ENCODE data around the gene ADTRP.

Gene ADTRP

DNA sequence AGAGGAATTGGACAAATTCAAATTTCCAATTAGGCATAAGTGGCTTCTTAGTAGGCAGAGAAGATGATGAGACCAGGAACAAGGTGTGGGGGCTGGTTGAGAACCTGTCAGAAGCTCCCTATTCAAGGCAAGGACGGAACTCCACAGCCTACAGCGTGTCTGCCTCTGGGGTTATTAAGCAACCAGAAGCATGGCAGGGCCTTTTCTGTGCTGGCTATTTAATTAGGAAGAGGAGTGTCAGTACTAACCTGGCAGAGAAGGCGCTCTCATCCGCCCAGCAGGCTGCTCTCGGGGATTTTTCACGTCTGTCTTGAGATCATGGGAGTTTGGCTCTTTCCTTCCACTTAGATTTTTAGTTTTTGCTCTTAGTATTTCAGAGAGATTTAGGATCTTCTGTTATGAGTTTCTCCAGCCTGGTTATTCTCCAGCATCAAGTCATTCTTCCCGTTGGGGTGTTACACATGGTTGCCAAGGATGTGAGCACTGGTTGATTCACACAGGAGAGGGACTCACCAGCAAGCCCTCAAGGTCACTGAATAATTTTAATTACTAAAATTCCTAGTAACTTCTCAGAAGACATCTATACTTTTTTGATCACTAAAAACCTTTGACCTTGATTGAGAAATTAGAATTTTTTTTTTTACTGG is 23.9 kb downstream of the ADTRP start:
- DNase-seq, result no peak

GRCh38 chr6:11753798-11754197 is 24.8 kb downstream of the ADTRP start:
- no peak for DNase-seq

GRCh38 chr6:11752360-11752759 is 26.2 kb downstream of the ADTRP start:
- DNase-seq, result no peak

- DNase-seq, result no peak
Measured at GRCh38 chr6:11750682-11751081, 27.9 kb downstream of the ADTRP start.

DNA sequence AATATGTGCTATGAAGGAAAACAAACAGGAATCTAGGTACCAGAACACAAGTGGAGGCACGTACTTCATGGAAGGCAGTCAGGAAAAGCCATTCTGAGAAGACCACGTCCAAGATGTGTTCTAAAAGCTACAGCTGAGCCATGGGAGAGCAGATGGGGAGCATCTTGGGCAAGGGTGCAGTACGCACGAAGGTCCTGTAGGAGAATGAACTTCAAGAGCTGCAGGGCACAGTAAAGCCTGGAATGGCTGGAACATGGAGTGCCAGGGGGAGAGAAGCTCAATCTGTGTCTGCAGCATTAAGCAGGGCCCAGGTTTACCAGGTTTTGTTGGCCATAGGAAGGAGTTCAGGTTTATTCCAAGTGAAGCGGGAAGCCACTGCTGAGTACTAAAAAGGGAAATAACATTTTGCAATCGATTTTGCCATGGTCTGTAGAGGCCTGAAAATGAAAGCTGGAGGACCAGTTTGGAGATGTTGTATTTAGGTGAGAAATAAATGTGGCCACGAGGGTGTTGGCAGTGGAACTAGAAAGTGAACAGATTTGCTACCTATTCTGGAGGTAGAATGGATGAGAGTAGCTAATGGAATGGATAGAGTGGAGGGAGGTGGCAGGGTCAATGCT is 29.9 kb downstream of the ADTRP start:
- no peak for DNase-seq

DNA sequence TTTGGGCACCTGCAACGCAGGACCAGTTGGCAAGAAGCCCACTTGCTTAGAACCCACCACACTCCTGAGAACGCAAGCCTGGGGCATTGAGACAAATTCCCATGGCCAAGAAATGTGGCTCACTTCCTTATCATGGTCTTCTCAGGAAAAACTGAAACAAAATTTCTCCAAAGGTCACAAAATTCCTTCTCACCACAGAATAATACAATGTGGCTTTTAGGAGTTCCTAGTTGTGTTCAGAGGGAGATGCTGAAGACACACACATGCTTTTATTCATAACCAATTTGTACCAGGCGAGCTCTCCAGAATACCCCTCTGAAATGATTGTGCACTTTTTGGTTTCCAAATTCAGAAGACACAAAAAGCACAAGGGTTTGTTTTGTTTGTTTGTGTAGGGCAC is 31.6 kb downstream of the ADTRP start:
- DNase-seq, result no peak

DNA sequence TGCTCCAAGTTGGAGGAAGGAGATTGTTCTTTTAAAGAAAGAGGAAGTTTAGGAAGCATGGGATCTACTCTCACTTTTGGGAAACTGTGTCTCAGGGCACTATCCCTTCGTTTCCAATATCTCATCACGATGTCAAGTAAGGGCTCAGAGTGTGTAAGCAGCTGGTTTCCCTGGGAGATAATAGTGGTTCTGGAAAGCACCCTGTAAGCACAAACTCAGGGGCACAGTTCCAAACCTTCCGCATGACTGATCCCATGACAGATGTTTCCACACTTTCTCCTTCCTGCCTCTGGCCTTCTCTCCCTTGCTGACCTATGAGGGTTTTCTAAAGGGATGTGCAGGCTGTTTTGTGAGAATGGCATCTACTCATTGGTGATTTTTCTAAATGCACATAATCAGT is 33.9 kb downstream of the ADTRP start:
- no peak for DNase-seq

DNA sequence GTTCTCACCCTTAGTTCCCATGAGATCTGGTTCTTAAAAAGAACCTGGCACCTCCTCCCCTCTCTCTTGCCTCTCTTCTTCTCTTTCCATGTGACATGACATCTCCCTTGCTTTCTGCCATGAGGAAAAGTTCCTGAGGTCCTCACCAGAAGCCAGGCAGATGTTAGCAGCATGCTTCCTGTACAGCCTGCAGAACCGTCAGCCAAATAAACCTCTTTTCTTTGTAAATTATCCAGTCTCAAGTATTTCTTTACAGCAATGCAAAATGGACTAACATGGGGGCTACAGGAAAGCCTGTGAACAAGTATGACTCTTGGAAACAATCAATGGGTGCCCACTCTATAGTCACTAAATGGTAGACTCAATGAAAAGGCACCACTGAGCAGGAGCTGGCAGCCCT is 34.5 kb downstream of the ADTRP start:
- no peak for DNase-seq

GRCh38 chr6:11740875-11741274 is 37.7 kb downstream of the ADTRP start:
- DNase-seq, result no peak

- no peak for DNase-seq
Measured at GRCh38 chr6:11738661-11739375, 39.8 kb downstream of the ADTRP start.

DNA sequence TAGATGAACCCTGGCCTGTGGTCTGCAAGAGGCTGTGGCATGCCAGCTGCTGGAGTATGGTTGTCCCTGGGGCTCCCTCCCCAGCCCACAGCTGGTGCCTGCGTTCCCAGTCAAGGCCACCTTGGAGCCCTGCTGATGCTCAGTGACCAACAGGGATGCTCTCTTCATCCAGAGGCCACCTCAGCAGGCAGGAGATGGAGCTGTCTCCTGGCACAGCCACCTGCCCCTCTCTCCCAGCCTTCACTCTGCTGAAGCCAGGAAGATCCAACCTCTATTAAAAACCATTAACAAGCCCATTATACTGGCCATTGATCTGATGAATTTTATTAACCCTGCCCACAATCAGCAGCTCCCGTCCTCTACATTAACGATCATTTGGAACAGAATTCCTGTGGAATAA is 40.4 kb downstream of the ADTRP start:
- no peak for DNase-seq

GRCh38 chr6:11736601-11737000 is 42.0 kb downstream of the ADTRP start:
- no peak for DNase-seq

- no peak for DNase-seq
Measured at GRCh38 chr6:11734861-11735613, 43.6 kb downstream of the ADTRP start.

DNA sequence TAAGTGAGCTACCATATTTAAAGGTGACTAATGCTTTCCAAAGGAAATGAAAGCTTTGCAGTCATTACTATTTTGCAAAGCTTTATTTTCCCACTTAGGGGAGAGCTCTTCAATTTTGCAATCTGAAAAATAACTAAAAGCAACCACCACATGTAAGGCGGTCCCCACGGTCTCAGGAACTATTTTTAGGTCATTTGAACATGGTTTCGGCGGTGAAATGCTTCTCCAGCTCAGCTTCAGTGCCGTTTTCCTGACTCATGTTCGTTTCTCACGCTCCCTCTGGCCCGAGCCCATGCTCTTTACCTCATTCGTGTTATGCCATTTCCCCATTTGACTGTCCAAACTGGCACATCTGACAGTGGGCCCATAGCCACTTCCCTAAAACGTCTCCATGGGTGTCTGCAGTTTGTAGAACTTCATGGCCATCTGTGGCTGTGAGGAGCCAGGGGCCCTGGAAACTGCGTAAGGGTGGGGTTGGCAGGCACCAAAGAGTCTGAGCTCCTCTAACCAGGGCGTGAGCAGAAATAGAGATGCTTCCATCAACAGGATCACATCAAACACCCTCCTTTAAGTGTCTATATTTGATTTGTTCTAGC is 46.5 kb downstream of the ADTRP start:
- DNase-seq, result no peak

DNA sequence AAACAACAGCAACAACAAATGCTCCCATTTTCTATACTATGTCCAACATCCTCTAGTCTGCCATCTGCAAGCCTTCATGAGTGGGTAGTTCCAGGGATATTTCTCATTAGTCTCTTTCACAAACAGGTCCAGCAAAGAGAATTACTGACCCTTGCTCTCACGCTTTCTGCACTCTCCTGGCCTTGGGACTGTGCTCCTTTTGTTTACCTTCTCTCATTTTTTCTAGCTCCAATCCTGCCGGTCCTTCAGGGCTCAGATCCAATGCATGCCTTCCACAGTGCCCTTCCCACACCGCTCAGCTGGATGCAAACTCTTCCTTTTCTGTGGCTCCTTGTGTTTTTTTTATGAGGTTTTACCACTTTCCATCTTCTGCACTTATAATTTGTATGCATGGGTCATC is 47.2 kb downstream of the ADTRP start:
- no peak for DNase-seq

DNA sequence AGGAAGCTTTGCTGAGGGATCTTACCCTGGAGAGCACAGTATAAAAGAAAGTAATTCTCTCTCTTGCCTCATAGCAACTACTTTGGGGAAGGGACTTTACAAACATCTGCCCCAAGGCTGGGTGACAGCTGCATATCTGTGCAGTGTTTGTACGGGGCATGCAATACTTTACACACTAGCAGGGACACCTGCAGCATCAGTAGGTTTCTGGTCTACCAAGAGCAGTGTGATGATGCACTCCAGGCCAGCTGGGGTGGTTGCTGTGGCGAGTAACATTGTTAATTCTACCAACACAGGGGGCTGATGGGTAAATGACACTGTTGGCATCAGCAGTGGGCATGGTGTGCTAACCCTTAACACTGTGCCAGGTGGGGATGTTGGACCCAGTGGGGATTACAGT is 48.0 kb downstream of the ADTRP start:
- no peak for DNase-seq

DNA sequence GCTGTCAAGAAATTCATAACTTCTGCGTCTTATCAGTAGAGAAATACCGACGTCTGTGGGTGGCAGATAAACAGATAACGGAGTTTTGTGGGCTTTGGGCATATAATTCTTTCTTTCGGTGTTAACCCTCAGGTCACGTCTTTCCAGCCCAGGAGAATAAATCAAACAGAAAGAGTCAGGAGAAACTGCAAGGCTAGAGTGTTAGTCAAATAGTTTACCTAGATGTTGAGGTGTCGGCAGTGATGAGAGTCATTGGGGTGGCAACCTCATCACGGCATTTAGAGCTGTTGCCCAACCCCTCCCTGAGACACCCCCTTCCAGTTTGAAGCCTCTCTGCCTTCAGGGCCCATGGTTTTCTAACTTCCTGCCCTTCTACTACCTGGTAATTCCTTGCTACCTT is 49.5 kb downstream of the ADTRP start:
- DNase-seq, result no peak

GRCh38 chr6:11727998-11728961 is 50.3 kb downstream of the ADTRP start:
- no peak for DNase-seq

- no peak for DNase-seq
Measured at GRCh38 chr6:11727346-11727997, 51.1 kb downstream of the ADTRP start.

GRCh38 chr6:11724286-11724685 is 54.3 kb downstream of the ADTRP start:
- no peak for DNase-seq

DNA sequence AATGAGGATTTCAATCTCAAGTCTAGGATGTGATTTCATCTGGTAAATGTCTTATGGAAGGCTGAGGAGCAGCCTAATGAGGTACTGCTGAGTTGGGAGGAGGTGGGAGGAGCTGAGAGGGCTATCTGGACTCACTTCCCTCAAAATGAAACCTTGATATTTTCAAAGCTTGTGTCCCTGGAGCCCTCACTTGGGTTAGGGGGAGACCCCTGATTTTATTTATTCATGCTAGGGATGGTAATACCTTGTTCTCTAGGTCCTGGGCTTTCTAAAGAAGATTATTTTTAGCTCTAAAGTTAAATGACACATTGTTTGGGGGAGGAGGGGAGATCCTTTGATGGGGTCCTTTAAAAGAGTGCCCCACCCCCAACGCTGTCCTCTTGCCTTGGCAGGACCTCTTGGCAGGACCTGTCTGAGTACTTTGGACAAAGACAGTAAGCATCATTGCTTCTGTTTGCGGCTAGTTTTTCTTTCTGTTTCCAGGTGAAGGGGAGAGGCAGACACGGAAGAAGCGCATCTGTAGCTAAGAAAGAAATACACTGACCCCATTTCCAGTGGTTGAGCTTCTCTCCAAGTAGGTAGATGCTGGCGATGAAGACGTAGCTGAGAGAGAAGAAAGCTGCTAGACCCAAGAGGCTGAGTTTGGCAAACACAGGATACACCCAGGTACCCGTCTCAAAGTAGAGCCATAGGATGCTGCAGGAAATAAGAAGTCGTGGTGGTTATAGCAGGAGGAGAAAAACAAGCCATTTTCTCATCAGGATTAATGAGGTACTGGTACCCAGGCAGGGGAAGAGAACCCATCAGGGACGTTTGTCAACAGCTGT is 55.6 kb downstream of the ADTRP start:
- DNase-seq, result no peak
